Measurements from ENCODE around the gene MBD6. TPM values are rescaled to one million over a fixed set of nuclear protein-coding genes. Genes with fewer than 3 reads are reported as not detected.

The MBD6 gene
- polyA plus RNA-seq, 1 donor (not counting 4 experiments of a cell fraction or from before 2014, with no cell fraction given): 1.8 TPM

GRCh38 chr12:57483466-57483865 lies 39.2 kb upstream of the MBD6 start:
- FAIRE-seq (no peak), DNase-seq (ENCODE audit: low read depth, low spot score) (no peak)
- H3K36me3 ChIP-seq (ENCODE audit: control insufficient read depth in 2 of 2, extremely low read depth in 1 of 2, insufficient read depth in 2 of 2, low read length in 2 of 2): no peaks in the 10 kb centered on the region
- no peak overlapping the region for H3K27ac ChIP-seq (ENCODE audit: control insufficient read depth, insufficient read depth, low read length)
- no peak overlapping the region for H3K4me2 ChIP-seq (ENCODE audit: control insufficient read depth, extremely low read depth, insufficient read depth, low read depth, low read length)
- TF ChIP-seq, protein P1, sequence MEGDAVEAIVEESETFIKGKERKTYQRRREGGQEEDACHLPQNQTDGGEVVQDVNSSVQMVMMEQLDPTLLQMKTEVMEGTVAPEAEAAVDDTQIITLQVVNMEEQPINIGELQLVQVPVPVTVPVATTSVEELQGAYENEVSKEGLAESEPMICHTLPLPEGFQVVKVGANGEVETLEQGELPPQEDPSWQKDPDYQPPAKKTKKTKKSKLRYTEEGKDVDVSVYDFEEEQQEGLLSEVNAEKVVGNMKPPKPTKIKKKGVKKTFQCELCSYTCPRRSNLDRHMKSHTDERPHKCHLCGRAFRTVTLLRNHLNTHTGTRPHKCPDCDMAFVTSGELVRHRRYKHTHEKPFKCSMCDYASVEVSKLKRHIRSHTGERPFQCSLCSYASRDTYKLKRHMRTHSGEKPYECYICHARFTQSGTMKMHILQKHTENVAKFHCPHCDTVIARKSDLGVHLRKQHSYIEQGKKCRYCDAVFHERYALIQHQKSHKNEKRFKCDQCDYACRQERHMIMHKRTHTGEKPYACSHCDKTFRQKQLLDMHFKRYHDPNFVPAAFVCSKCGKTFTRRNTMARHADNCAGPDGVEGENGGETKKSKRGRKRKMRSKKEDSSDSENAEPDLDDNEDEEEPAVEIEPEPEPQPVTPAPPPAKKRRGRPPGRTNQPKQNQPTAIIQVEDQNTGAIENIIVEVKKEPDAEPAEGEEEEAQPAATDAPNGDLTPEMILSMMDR (optimal IDR thresholded peaks at IDR 0.05 in 1 of 3, IDR thresholded peaks at IDR 0.05 in 1 of 3, conservative IDR thresholded peaks at IDR 0.05 in 1 of 3; ENCODE audit: extremely low read depth in 1 of 3, insufficient read depth in 2 of 3, low read length in 3 of 3): no peak
- no peak for TF ChIP-seq EZH2 (IDR thresholded peaks at IDR 0.05; ENCODE audit: low read length)
- H3K27me3 ChIP-seq (ENCODE audit: control insufficient read depth, extremely low read depth, insufficient read depth, low read length): peaks cover 13% of the 10 kb centered on the region
- no peak overlapping the region for H3K9ac ChIP-seq (ENCODE audit: control insufficient read depth, extremely low read depth, insufficient read depth, low read length)
- dilution Hi-C loops (cut with MboI; ENCODE audit: extremely low pct_ligation_motif_present, low sequenced_read_pairs): no loop called here
- H3K9me1 ChIP-seq (ENCODE audit: control insufficient read depth, extremely low read depth, insufficient read depth, low read length): no peaks in the 10 kb centered on the region
- peaks cover 6% of the 10 kb centered on the region for H3K79me2 ChIP-seq (ENCODE audit: control insufficient read depth, insufficient read depth, low read length)
- H3K4me3 ChIP-seq (ENCODE audit: control insufficient read depth in 2 of 3, extremely low read depth in 1 of 3, insufficient read depth in 2 of 3, low read depth in 1 of 3, low read length in 3 of 3): no peak overlapping the region
- no peak overlapping the region for H2AFZ ChIP-seq (ENCODE audit: control insufficient read depth, low read length)
- no peaks in the 10 kb centered on the region for H4K20me1 ChIP-seq (ENCODE audit: control insufficient read depth, extremely low read depth, insufficient read depth, low read length)
- H3K9me3 ChIP-seq (ENCODE audit: control insufficient read depth, low read depth, low read length): no peaks in the 10 kb centered on the region
- H3K4me1 ChIP-seq (ENCODE audit: control insufficient read depth, extremely low read depth, insufficient read depth, low read length): no peaks in the 10 kb centered on the region

- TF ChIP-seq, protein P1 (optimal IDR thresholded peaks at IDR 0.05 in 1 of 3, IDR thresholded peaks at IDR 0.05 in 1 of 3, conservative IDR thresholded peaks at IDR 0.05 in 1 of 3; ENCODE audit: extremely low read depth in 1 of 3, insufficient read depth in 2 of 3, low read length in 3 of 3): no peak
- no peak for TF ChIP-seq EZH2 (IDR thresholded peaks at IDR 0.05; ENCODE audit: low read length)
- DNase-seq (ENCODE audit: low read depth, low spot score): no peak
- H3K27me3 ChIP-seq (ENCODE audit: control insufficient read depth, extremely low read depth, insufficient read depth, low read length): peaks cover 5% of the 10 kb centered on the region
- H4K20me1 ChIP-seq (ENCODE audit: control insufficient read depth, extremely low read depth, insufficient read depth, low read length): no peaks in the 10 kb centered on the region
- no peak overlapping the region for H3K4me3 ChIP-seq (ENCODE audit: control insufficient read depth in 2 of 3, extremely low read depth in 1 of 3, insufficient read depth in 2 of 3, low read depth in 1 of 3, low read length in 3 of 3)
- FAIRE-seq: no peak
- no peaks in the 10 kb centered on the region for H3K9me1 ChIP-seq (ENCODE audit: control insufficient read depth, extremely low read depth, insufficient read depth, low read length)
- H3K9me3 ChIP-seq (ENCODE audit: control insufficient read depth, low read depth, low read length): no peaks in the 10 kb centered on the region
- dilution Hi-C loops (cut with MboI; ENCODE audit: extremely low pct_ligation_motif_present, low sequenced_read_pairs): no loop called here
- H3K4me1 ChIP-seq (ENCODE audit: control insufficient read depth, extremely low read depth, insufficient read depth, low read length): peaks cover 9% of the 10 kb centered on the region
- no peak overlapping the region for H3K9ac ChIP-seq (ENCODE audit: control insufficient read depth, extremely low read depth, insufficient read depth, low read length)
- no peak overlapping the region for H3K4me2 ChIP-seq (ENCODE audit: control insufficient read depth, extremely low read depth, insufficient read depth, low read depth, low read length)
- no peak overlapping the region for H2AFZ ChIP-seq (ENCODE audit: control insufficient read depth, low read length)
- H3K27ac ChIP-seq (ENCODE audit: control insufficient read depth, insufficient read depth, low read length): no peak overlapping the region
- H3K36me3 ChIP-seq (ENCODE audit: control insufficient read depth in 2 of 2, extremely low read depth in 1 of 2, insufficient read depth in 2 of 2, low read length in 2 of 2): peaks cover 13% of the 10 kb centered on the region in 2 experiments
- H3K79me2 ChIP-seq (ENCODE audit: control insufficient read depth, insufficient read depth, low read length): peaks cover 26% of the 10 kb centered on the region
Observed at GRCh38 chr12:57485695-57486094, 36.9 kb upstream of the MBD6 start.

Measured in keratinocyte (primary cell).